SK-N-SH (cell line): Measurements from ENCODE around the gene ILDR1.

Experiments
- EP300 ChIP-seq, 2 experiments: IDR thresholded peaks; 2 replicates each; pipeline versions ENCODE4 v1.4.0 to v1.6.1; 2012; ENCODE audit warnings: borderline replicate concordance in 1 of 2, low read depth in 1 of 2, low read length in 1 of 2
- NFIC ChIP-seq: IDR thresholded peaks from 2 replicates; pipeline ENCODE4 v1.4.0; 2012; ENCODE audit warnings: borderline replicate concordance
- TF ChIP-seq, protein P1 (sequence below): fragments of 150-350 bp; IDR thresholded peaks from 2 replicates; pipeline ENCODE4 v1.6.1; 2016; ENCODE audit warnings: mild to moderate bottlenecking, low read depth, low read length

DNA sequence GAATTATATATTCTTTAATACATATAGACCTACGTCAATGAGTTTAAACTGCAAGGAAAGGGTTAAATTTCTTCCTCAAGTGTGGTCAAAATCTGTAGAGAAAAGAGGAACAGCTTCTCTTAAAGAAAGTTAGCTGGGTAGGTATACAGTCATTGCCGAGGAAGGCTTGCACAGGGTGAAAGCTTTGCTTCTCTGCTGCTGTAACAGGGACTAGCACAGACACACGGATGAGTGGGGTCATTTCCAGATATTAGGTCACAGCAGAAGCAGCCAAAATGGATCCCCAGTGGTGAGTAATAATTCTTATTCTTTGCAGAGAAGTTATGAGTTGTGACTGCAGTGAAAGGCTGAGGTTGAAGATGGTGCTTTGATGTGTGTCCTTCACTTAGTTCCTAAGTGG, 33.2 kb upstream of the ILDR1 start, which contains the start of gene CD86:
- TF ChIP-seq EP300 (IDR thresholded peaks at IDR 0.05; ENCODE audit: borderline replicate concordance in 1 of 2, low read depth in 1 of 2, low read length in 1 of 2) (no peak), NFIC (no peak)
- TF ChIP-seq, protein P1, sequence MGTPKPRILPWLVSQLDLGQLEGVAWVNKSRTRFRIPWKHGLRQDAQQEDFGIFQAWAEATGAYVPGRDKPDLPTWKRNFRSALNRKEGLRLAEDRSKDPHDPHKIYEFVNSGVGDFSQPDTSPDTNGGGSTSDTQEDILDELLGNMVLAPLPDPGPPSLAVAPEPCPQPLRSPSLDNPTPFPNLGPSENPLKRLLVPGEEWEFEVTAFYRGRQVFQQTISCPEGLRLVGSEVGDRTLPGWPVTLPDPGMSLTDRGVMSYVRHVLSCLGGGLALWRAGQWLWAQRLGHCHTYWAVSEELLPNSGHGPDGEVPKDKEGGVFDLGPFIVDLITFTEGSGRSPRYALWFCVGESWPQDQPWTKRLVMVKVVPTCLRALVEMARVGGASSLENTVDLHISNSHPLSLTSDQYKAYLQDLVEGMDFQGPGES, result no peak
